Trophoblast cell (in vitro differentiated cells and primary cell): Measurements from ENCODE around the gene LAMTOR3.

Experiments used
- DNase-seq, 2 donors: peaks; one replicate each; pipeline ENCODE4 v3.0.0-alpha.2; 2016
- H2AFZ ChIP-seq: 2 replicates; pipeline ENCODE4 v1.6.1; 2013; ENCODE audit warnings: low read length, moderate library complexity, mild to moderate bottlenecking; ENCODE audit not compliant: insufficient read depth, poor library complexity
- H2AK5ac ChIP-seq: 2 replicates; pipeline ENCODE4 v1.6.1; 2013; ENCODE audit warnings: mild to moderate bottlenecking, low read length
- H2BK120ac ChIP-seq: 2 replicates; pipeline ENCODE4 v1.6.1; 2013; ENCODE audit warnings: low read length, mild to moderate bottlenecking, moderate library complexity; ENCODE audit not compliant: insufficient read depth, poor library complexity
- H2BK12ac ChIP-seq: 2 replicates; pipeline ENCODE4 v1.6.1; 2013; ENCODE audit warnings: mild to moderate bottlenecking, low read length, moderate library complexity
- H2BK5ac ChIP-seq: 2 replicates; pipeline ENCODE4 v1.6.1; 2013; ENCODE audit warnings: low read length, low read depth, moderate library complexity, mild to moderate bottlenecking; ENCODE audit not compliant: poor library complexity
- H3K14ac ChIP-seq: 2 replicates; pipeline ENCODE4 v1.6.1; 2013; ENCODE audit warnings: mild to moderate bottlenecking, low read length
- H3K18ac ChIP-seq: 2 replicates; pipeline ENCODE4 v1.6.1; 2013; ENCODE audit warnings: mild to moderate bottlenecking, low read length
- H3K23ac ChIP-seq: 2 replicates; pipeline ENCODE4 v1.6.1; 2013; ENCODE audit warnings: low read length
- H3K27ac ChIP-seq: 2 replicates; pipeline ENCODE4 v1.5.1; 2013; ENCODE audit warnings: low read depth, mild to moderate bottlenecking, inconsistent platforms, low read length, moderate library complexity
- H3K27me3 ChIP-seq: 2 replicates; pipeline ENCODE4 v1.6.1; 2013; ENCODE audit warnings: inconsistent platforms, mild to moderate bottlenecking, low read length, moderate library complexity; ENCODE audit not compliant: insufficient read depth
- H3K36me3 ChIP-seq, 2 experiments: 1 replicate in 1 of 2; 2 replicates in 1 of 2; pipeline ENCODE4 v1.6.1; 2013; ENCODE audit warnings: low read length in 2 of 2, mild to moderate bottlenecking in 2 of 2, moderate library complexity in 1 of 2; ENCODE audit not compliant: insufficient read depth in 2 of 2, control insufficient read depth in 1 of 2
- H3K4ac ChIP-seq: 2 replicates; pipeline ENCODE4 v1.6.1; 2013; ENCODE audit warnings: low read depth, mild to moderate bottlenecking, low read length, moderate library complexity
- H3K4me1 ChIP-seq, 2 experiments: 1 replicate in 1 of 2; 2 replicates in 1 of 2; pipeline ENCODE4 v1.6.1; 2013; ENCODE audit warnings: low read length in 2 of 2, mild to moderate bottlenecking in 2 of 2, moderate library complexity in 1 of 2; ENCODE audit not compliant: insufficient read depth in 2 of 2, control insufficient read depth in 1 of 2
- H3K4me2 ChIP-seq: 2 replicates; pipeline ENCODE4 v1.6.1; 2013; ENCODE audit warnings: inconsistent platforms, mild to moderate bottlenecking, low read length, moderate library complexity
- H3K4me3 ChIP-seq: 2 replicates; pipeline ENCODE4 v1.5.1; 2013; ENCODE audit warnings: mild to moderate bottlenecking, low read depth, low read length, inconsistent platforms
- H3K79me1 ChIP-seq: one replicate; pipeline ENCODE4 v1.6.1; 2013; ENCODE audit warnings: low read length
- H3K79me2 ChIP-seq: 2 replicates; pipeline ENCODE4 v1.6.1; 2013; ENCODE audit warnings: low read length, mild to moderate bottlenecking; ENCODE audit not compliant: control insufficient read depth, insufficient read depth, poor library complexity
- H3K9ac ChIP-seq: 2 replicates; pipeline ENCODE4 v1.6.1; 2013; ENCODE audit warnings: mild to moderate bottlenecking, low read length
- H3K9me3 ChIP-seq: 2 replicates; pipeline ENCODE4 v1.6.1; 2013; ENCODE audit warnings: low read depth, mild to moderate bottlenecking, control low read depth, inconsistent platforms, low read length; ENCODE audit not compliant: insufficient read depth
- H4K12ac ChIP-seq: 2 replicates; pipeline ENCODE4 v1.6.1; 2013; ENCODE audit warnings: low read depth, mild to moderate bottlenecking, low read length, moderate library complexity
- H4K8ac ChIP-seq: 2 replicates; pipeline ENCODE4 v1.6.1; 2013; ENCODE audit warnings: low read depth, mild to moderate bottlenecking, low read length, moderate library complexity
- H4K91ac ChIP-seq: one replicate; pipeline ENCODE4 v1.6.1; 2013; ENCODE audit warnings: low read depth, mild to moderate bottlenecking, low read length, moderate library complexity
- WGBS: extraction: QIAGEN DNeasy Blood & Tissue Kit; methylation state at CpG from one replicate; pipeline ENCODE4 v1.1.7; 2013; ENCODE audit warnings: missing lambda C conversion rate; ENCODE audit not compliant: insufficient read length, insufficient coverage; ENCODE audit errors: extremely low coverage; 5-methylcytosine and 5-hydroxymethylcytosine counted together

LAMTOR3 gene

GRCh38 chr4:99838927-99839326 lies 55.3 kb downstream of the LAMTOR3 start:
- WGBS = no CpG with 5 or more reads among the region's 2 CpGs
- Histone ChIP-seq H4K91ac (no peak overlapping the region), H2BK120ac (no peak overlapping the region), H3K79me2 (no peaks in the 10 kb centered on the region), H3K36me3 (no peaks in the 10 kb centered on the region), H3K79me1 (no peaks in the 10 kb centered on the region), H3K27ac (no peak overlapping the region), H3K4me2 (no peak overlapping the region), H3K9ac (no peak overlapping the region), H3K4ac (no peak overlapping the region), H3K27me3 (no peaks in the 10 kb centered on the region), H3K4me3 (no peak overlapping the region), H3K9me3 (no peaks in the 10 kb centered on the region), H2BK5ac (no peak overlapping the region), H2BK12ac (no peak overlapping the region), H3K23ac (no peak overlapping the region), H4K8ac (no peak overlapping the region), H4K12ac (no peak overlapping the region), H2AFZ (no peak overlapping the region), H3K4me1 (peaks cover 0 to 2% of the 10 kb centered on the region in 2 experiments), H2AK5ac (no peak overlapping the region), H3K18ac (no peak overlapping the region), H3K14ac (no peak overlapping the region)
- peak in 1 of 2 donors; percentile 38 for DNase-seq

DNA sequence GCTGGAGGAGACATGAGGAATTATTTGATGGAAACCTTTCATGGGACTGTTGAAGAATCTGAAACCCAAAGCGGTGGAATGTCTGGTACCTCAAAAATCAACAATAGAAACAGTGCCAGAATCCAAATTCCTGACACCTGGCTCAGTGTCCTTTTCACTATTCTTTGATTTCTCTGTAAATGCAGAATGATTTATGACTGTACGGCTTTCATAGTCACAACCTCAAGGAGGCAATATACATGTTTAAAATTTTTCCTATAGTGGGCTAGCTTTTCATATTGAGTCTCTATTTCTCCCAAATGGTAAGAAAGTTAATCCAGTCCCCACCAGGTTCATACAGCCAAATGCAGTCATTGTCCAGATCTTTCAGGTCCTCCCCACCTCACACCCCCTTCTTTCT lies 58.3 kb downstream of the LAMTOR3 start:
- Histone ChIP-seq H3K23ac (no peak overlapping the region), H3K18ac (no peak overlapping the region), H3K4me2 (no peak overlapping the region), H2BK12ac (peak overlapping the region; percentile 64), H3K9me3 (no peaks in the 10 kb centered on the region), H2AFZ (no peak overlapping the region), H4K91ac (peak overlapping the region; percentile 14), H4K8ac (no peak overlapping the region), H3K4me3 (no peak overlapping the region), H4K12ac (no peak overlapping the region), H3K4ac (no peak overlapping the region), H2AK5ac (no peak overlapping the region), H3K27me3 (no peaks in the 10 kb centered on the region), H3K14ac (peak overlapping the region; percentile 44), H2BK5ac (no peak overlapping the region), H3K4me1 (peaks cover 0 to 6% of the 10 kb centered on the region in 2 experiments), H2BK120ac (peak overlapping the region; percentile 43), H3K9ac (no peak overlapping the region), H3K36me3 (no peaks in the 10 kb centered on the region), H3K79me2 (no peaks in the 10 kb centered on the region), H3K79me1 (peaks cover 2% of the 10 kb centered on the region), H3K27ac (no peak overlapping the region)
- DNase-seq = no peak
- WGBS = no CpG with 5 or more reads among the region's 2 CpGs

DNA sequence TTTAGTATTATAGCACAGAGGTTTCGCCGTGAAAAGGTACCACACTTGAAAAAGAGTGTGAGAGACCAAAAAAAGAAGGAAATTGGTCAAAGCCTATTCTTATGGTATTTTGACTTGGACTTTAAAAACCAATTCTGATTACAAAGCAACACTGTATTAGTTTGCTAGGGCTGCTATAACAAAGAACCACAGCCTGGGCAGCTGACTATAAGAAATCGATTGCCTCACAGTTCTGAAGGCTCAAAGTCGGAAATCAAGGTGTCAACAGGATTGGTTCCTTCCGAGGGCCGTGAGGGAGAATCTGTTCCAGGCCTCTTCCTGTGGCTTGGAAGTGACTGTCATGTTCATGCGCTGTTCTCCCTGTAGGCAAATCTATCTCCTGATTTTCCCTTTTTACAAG lies 59.7 kb downstream of the LAMTOR3 start:
- H3K9me3 ChIP-seq = no peaks in the 10 kb centered on the region
- no peak overlapping the region for H2AFZ ChIP-seq
- H3K9ac ChIP-seq = no peak overlapping the region
- H3K27me3 ChIP-seq = no peaks in the 10 kb centered on the region
- H3K27ac ChIP-seq = no peak overlapping the region
- H4K12ac ChIP-seq = no peak overlapping the region
- no peak overlapping the region for H2BK120ac ChIP-seq
- H3K79me1 ChIP-seq = peaks cover 2% of the 10 kb centered on the region
- no peak for DNase-seq
- H4K8ac ChIP-seq = no peak overlapping the region
- H2BK5ac ChIP-seq = no peak overlapping the region
- no peak overlapping the region for H3K23ac ChIP-seq
- no peak overlapping the region for H3K4me2 ChIP-seq
- H2AK5ac ChIP-seq = no peak overlapping the region
- no peaks in the 10 kb centered on the region for H3K36me3 ChIP-seq
- H2BK12ac ChIP-seq = no peak overlapping the region
- no CpG with 5 or more reads among the region's 7 CpGs for whole genome bisulfite sequencing
- H3K4ac ChIP-seq = no peak overlapping the region
- H3K14ac ChIP-seq = no peak overlapping the region
- H3K79me2 ChIP-seq = no peaks in the 10 kb centered on the region
- peaks cover 0 to 6% of the 10 kb centered on the region in 2 experiments for H3K4me1 ChIP-seq
- peak overlapping the region; percentile 54 for H4K91ac ChIP-seq
- H3K18ac ChIP-seq = no peak overlapping the region
- H3K4me3 ChIP-seq = no peak overlapping the region

DNA sequence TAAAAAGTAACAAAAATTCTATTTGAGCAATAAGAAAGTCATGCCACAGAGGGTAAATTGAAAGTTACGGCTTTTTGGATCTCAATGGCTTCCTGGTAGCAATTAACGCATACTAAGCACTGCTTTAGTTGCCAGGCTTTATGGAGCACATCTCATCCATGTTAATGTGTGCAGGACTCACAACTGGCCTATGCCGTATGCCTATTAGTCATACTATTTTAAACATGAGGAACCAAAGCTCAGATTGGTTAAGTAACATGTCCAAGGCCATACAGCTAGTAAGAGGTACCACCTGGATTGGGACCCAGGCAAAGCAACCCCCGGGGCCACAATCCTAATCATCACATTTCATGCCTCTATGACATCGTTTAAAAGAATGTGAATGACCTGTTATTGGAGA lies 60.5 kb downstream of the LAMTOR3 start:
- Histone ChIP-seq H2AK5ac (no peak overlapping the region), H4K12ac (no peak overlapping the region), H3K4me1 (peaks cover 0 to 4% of the 10 kb centered on the region in 2 experiments), H3K36me3 (no peaks in the 10 kb centered on the region), H3K23ac (no peak overlapping the region), H3K18ac (no peak overlapping the region), H3K79me2 (no peaks in the 10 kb centered on the region), H3K9ac (no peak overlapping the region), H3K4ac (no peak overlapping the region), H3K9me3 (no peaks in the 10 kb centered on the region), H3K27me3 (no peaks in the 10 kb centered on the region), H4K8ac (no peak overlapping the region), H2BK120ac (no peak overlapping the region), H3K4me3 (no peak overlapping the region), H3K79me1 (peaks cover 2% of the 10 kb centered on the region), H2BK5ac (no peak overlapping the region), H2BK12ac (no peak overlapping the region), H3K4me2 (no peak overlapping the region), H2AFZ (no peak overlapping the region), H3K27ac (no peak overlapping the region), H4K91ac (peak overlapping the region; percentile 47), H3K14ac (no peak overlapping the region)
- peak; percentile 33 to 56 for DNase-seq
- WGBS = no CpG with 5 or more reads among the region's 5 CpGs
